ENCODE data around the gene PTPRG.

Gene PTPRG

DNA sequence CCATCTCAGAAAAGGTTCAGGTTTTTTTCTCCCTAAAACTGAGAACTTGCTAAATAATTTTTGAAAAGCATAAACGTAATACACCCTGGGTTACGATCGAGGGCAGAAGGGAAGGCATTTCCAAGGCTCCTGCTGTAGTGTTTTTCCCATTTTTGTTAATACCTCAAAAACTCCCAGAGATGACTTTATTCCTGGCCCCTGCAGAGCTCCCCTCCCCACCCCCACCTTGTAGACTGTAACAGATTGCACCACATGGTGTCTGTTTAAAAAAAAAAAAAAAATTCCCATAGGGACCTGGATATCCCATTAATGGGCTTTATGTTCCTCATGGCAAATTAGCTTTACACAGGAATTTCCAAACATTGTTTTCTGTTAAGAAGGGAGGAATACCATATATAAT, 773.8 kb downstream of the PTPRG start:
- no peak for DNase-seq (ENCODE audit: low read depth in 2 of 2)

DNA sequence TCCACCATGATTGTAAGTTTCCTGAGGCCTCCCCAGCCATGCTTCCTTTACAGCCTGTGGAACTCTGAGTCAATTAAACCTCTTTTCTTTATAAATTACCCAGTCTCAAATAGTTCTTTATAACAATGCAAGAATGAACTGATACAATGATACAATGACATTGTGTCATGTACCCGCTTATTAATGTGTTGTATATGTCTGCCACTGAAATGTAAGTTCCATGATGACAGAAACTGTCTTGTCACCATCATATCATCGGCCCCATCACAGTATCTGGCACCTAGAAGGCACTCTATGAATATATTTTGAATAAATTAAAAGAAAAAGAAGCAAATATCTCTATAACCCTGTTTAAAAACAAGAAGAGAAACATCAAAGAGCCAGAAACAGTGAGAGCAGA, 782.4 kb downstream of the PTPRG start:
- no peak for DNase-seq (ENCODE audit: low read depth in 2 of 2)
